ENCODE results near the gene ADAM15.

The ADAM15 gene

DNA sequence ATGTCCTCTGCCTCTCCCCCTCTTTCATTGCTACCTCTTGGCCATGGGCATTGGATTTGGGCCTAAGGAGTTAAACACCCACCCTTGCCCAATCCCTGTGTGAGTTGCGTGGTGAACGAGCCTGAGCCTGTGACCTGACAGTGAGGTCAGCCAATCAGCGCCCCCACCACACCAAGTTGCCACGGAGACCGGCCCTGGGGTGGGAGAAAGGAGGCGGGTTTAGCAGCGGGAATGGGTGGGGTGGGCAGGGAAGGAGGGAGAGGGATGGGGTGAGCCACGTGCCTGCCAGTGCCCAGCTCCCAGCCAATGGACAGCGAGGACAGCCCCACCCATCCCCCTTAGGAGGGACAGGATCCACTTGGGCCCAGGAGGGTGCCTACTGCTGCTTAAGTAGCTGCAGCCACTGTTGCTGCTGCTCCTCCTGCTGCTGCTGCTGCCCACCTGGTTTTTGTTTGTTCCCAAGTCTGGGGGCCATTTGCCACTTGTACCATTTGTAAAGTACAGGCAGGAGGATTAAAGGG is 39.0 kb upstream of the ADAM15 start:
- no peak for TF ChIP-seq CTCF (IDR thresholded peaks at IDR 0.05; ENCODE audit: control insufficient read depth, extremely low read depth, insufficient read depth)
- no peak overlapping the region for H3K4me3 ChIP-seq (ENCODE audit: low read depth, low read length)

DNA sequence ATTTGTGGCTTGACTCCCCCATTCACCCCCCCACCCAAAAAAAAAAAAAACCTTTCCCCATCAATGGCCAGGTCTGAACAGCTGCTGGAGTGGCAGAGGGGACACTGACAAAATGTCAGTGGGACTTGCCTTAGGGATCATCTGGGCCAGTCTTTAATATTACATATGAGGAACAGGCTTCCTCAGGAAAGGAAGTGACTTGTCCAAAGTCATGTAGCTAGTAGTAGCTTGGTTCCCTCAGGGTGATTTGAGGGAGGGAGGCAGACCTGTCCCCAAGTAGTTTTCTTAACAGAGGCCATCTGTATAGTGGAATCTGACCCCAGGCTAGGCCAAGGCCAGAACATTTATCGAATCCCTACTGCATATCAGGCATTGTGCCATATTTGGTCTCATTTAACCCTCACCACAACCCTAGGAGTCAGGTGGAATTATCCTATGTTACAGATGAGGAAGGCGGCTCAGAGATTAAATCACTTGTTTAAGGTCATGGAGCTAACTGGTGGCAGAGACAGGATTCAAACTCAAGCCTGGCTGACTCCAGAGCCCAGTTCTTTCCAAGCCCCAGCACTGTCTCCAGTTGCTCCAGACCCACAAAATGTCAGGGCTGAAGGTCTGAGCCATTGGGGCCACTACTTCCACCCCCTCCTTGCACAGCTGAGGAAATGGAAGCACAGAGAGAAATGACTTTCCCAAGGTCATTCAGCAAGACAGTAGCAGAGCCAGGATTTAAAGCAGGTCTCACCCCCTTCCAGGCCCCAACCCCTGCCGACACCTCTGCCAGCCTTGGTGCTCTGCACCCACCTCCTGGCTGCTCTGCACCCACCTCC is 38.1 kb upstream of the ADAM15 start:
- TF ChIP-seq CTCF (IDR thresholded peaks at IDR 0.05; ENCODE audit: control insufficient read depth, extremely low read depth, insufficient read depth) = no peak
- H3K4me3 ChIP-seq (ENCODE audit: low read depth, low read length) = no peak overlapping the region
- DNase-seq (ENCODE audit: low read depth) = no peak

More for the DNA sequence above, 39.0 kb upstream of the ADAM15 start:
- no peak for DNase-seq (ENCODE audit: low read depth)

GRCh38 chr1:155013632-155014031 is 37.5 kb upstream of the ADAM15 start:
- no peak for TF ChIP-seq CTCF (IDR thresholded peaks at IDR 0.05; ENCODE audit: control insufficient read depth, extremely low read depth, insufficient read depth)
- no peak overlapping the region for H3K4me3 ChIP-seq (ENCODE audit: low read depth, low read length)

DNA sequence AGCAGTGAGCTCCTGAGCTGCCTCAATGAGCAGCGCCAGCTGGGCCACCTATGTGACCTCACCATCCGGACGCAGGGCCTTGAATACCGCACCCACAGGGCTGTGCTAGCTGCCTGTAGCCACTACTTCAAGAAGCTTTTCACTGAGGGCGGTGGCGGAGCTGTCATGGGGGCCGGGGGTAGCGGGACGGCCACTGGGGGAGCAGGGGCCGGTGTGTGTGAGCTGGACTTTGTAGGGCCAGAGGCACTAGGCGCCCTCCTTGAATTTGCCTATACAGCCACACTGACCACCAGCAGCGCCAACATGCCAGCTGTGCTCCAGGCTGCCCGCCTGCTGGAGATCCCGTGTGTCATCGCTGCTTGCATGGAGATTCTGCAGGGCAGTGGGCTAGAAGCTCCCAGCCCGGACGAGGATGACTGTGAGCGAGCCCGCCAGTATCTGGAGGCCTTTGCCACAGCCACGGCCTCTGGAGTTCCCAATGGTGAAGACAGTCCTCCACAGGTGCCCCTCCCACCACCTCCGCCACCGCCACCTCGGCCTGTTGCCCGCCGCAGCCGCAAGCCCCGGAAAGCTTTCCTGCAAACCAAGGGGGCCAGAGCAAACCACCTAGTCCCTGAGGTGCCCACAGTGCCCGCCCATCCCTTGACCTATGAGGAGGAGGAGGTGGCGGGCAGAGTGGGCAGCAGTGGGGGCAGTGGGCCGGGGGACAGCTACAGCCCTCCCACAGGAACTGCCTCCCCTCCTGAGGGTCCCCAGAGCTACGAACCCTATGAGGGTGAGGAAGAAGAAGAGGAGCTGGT is 36.2 kb upstream of the ADAM15 start:
- TF ChIP-seq CTCF (IDR thresholded peaks at IDR 0.05; ENCODE audit: control insufficient read depth, extremely low read depth, insufficient read depth) = no peak
- DNase-seq (ENCODE audit: low read depth) = no peak
- no peak overlapping the region for H3K4me3 ChIP-seq (ENCODE audit: low read depth, low read length)

More at GRCh38 chr1:155013632-155014031, 37.5 kb upstream of the ADAM15 start:
- DNase-seq (ENCODE audit: low read depth) = no peak

DNA sequence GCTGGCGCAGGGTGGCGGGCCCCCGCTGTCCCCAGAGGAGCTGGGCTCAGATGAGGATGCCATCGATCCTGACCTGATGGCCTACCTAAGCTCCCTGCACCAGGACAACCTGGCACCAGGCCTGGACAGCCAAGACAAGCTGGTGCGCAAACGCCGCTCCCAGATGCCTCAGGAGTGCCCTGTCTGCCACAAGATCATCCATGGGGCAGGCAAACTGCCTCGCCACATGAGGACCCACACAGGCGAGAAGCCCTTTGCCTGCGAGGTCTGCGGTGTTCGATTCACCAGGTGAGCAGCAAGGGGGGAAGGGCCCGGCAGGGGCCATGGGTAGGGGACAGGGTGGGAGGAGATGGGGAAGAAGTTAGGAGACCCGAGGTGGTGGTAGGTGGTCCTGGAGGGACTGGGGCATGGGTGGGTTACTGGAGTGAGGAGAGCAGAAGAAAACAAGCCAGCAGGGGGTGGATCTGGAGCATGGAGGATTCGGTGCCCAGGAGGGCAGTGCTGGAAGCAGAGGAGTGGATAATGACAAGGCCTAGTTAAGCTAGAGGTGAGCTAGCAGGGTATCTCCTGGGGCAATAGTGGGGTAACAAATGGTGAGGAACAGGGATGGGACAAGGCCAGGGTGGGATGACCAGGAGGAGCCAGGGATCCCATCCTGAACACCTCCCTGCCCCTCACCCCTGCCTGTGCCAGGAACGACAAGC is 35.4 kb upstream of the ADAM15 start:
- no peak overlapping the region for H3K4me3 ChIP-seq (ENCODE audit: low read depth, low read length)
- no peak for TF ChIP-seq CTCF (IDR thresholded peaks at IDR 0.05; ENCODE audit: control insufficient read depth, extremely low read depth, insufficient read depth)
- DNase-seq (ENCODE audit: low read depth) = no peak

- no peak overlapping the region for H3K4me3 ChIP-seq (ENCODE audit: low read depth, low read length)
- DNase-seq (ENCODE audit: low read depth) = no peak
- no peak for TF ChIP-seq CTCF (IDR thresholded peaks at IDR 0.05; ENCODE audit: control insufficient read depth, extremely low read depth, insufficient read depth)
Observed at GRCh38 chr1:155016231-155016831, 34.8 kb upstream of the ADAM15 start.
